ENCODE measurements around the gene NEUROD1.
A peak's percentile ranks its signal among the peaks of the same experiment; 100 is the strongest.
"Not testable (repeated sequence)": the region's sequence is repeated elsewhere in the genome, so short reads cannot be mapped to it uniquely, and the experiment has no call there.

Gene NEUROD1

GRCh38 chr2:181680055-181680936 lies at the start of gene NEUROD1:
TSS of gene NEUROD1 (minus strand) at chr2:181680517. CDS start at chr2:181678860, 1,657 bp downstream.
- DNase-seq (ENCODE audit: low read depth in 3 of 3, low spot score in 1 of 3), result no peak

GRCh38 chr2:181725476-181725875 lies 45.2 kb upstream of the NEUROD1 start:
- no peak for DNase-seq (ENCODE audit: low read depth in 3 of 3, low spot score in 1 of 3)

- no peak for DNase-seq (ENCODE audit: low read depth in 3 of 3, low spot score in 1 of 3)
Measured at GRCh38 chr2:181724662-181725061, 44.3 kb upstream of the NEUROD1 start.

GRCh38 chr2:181723731-181724130 lies 43.4 kb upstream of the NEUROD1 start:
- no peak for DNase-seq (ENCODE audit: low read depth in 3 of 3, low spot score in 1 of 3)

GRCh38 chr2:181715033-181715630 lies 34.8 kb upstream of the NEUROD1 start:
- peak; percentile 32 to 42 (median 35) for DNase-seq (ENCODE audit: low read depth in 3 of 3, low spot score in 1 of 3)

- DNase-seq (ENCODE audit: low read depth in 3 of 3, low spot score in 1 of 3), result not testable (repeated sequence)
Measured at GRCh38 chr2:181711051-181711450, 30.7 kb upstream of the NEUROD1 start.

- DNase-seq (ENCODE audit: low read depth in 3 of 3, low spot score in 1 of 3), result not testable (repeated sequence)
Measured at GRCh38 chr2:181702519-181702918, 22.2 kb upstream of the NEUROD1 start.

- DNase-seq (ENCODE audit: low read depth in 3 of 3, low spot score in 1 of 3), result no peak
Measured at GRCh38 chr2:181698223-181698622, 17.9 kb upstream of the NEUROD1 start.

- no peak for DNase-seq (ENCODE audit: low read depth in 3 of 3, low spot score in 1 of 3)
Measured at GRCh38 chr2:181697571-181697970, 17.3 kb upstream of the NEUROD1 start.

- no peak for DNase-seq (ENCODE audit: low read depth in 3 of 3, low spot score in 1 of 3)
Measured at GRCh38 chr2:181697126-181697525, 16.8 kb upstream of the NEUROD1 start.

- no peak for DNase-seq (ENCODE audit: low read depth in 3 of 3, low spot score in 1 of 3)
Measured at GRCh38 chr2:181694271-181694670, 14.0 kb upstream of the NEUROD1 start.

GRCh38 chr2:181690860-181691259 lies 10.5 kb upstream of the NEUROD1 start:
- DNase-seq (ENCODE audit: low read depth in 3 of 3, low spot score in 1 of 3), result no peak

GRCh38 chr2:181686576-181687185 lies 6.4 kb upstream of the NEUROD1 start:
- DNase-seq (ENCODE audit: low read depth in 3 of 3, low spot score in 1 of 3), result no peak

- no peak for DNase-seq (ENCODE audit: low read depth in 3 of 3, low spot score in 1 of 3)
Measured at GRCh38 chr2:181685150-181685688, 4.9 kb upstream of the NEUROD1 start.

GRCh38 chr2:181684454-181685149 lies 4.3 kb upstream of the NEUROD1 start:
- DNase-seq (ENCODE audit: low read depth in 3 of 3, low spot score in 1 of 3), result no peak

- DNase-seq (ENCODE audit: low read depth in 3 of 3, low spot score in 1 of 3), result no peak
Measured at GRCh38 chr2:181683518-181684453, 3.5 kb upstream of the NEUROD1 start.

GRCh38 chr2:181682795-181683517 lies 2.6 kb upstream of the NEUROD1 start:
- DNase-seq (ENCODE audit: low read depth in 3 of 3, low spot score in 1 of 3), result no peak

GRCh38 chr2:181682026-181682789 lies 1.9 kb upstream of the NEUROD1 start:
- no peak for DNase-seq (ENCODE audit: low read depth in 3 of 3, low spot score in 1 of 3)
